HEK293T (cell line): ENCODE data around the gene MALSU1.

ENCODE experiments used
- CTCF ChIA-PET: fragments of 350-600 bp; formaldehyde crosslinking; extraction: SDS; loops from one replicate; lab custom pipeline; 2021; ENCODE audit warnings: antibody characterized with exemption, inconsistent platforms; lab: Yijun Ruan, JAX
- POLR2A ChIA-PET: fragments of 350-600 bp; formaldehyde crosslinking; extraction: SDS; loops from one replicate; lab custom pipeline; 2020; ENCODE audit warnings: antibody characterized with exemption, inconsistent platforms; lab: Yijun Ruan, JAX
- DNase-seq: peaks from one replicate; pipeline ENCODE4 v3.0.0; 2012; ENCODE audit warnings: mixed read lengths; ENCODE audit errors: extremely low spot score
- ARNT ChIP-seq: fragments of 450-650 bp; IDR thresholded peaks from 2 replicates; pipeline ENCODE4 v1.6.1; 2017; ENCODE audit warnings: mild to moderate bottlenecking
- BHLHE40 ChIP-seq: fragments of 450-650 bp; IDR thresholded peaks from 2 replicates; pipeline ENCODE4 v1.6.1; 2016; ENCODE audit warnings: mild to moderate bottlenecking, moderate library complexity, borderline replicate concordance
- CTBP1 ChIP-seq: fragments of 450-650 bp; IDR thresholded peaks from 2 replicates; pipeline ENCODE4 v1.6.1; 2016; ENCODE audit warnings: borderline replicate concordance
- ELF4 ChIP-seq: fragments of 450-650 bp; IDR thresholded peaks from 2 replicates; pipeline ENCODE4 v1.6.1; 2017; ENCODE audit warnings: antibody characterized with exemption
- FOXA1 ChIP-seq: fragments of 450-650 bp; IDR thresholded peaks from 2 replicates; pipeline ENCODE4 v1.6.1; 2016; ENCODE audit warnings: mild to moderate bottlenecking
- FOXK2 ChIP-seq: fragments of 450-650 bp; IDR thresholded peaks from 2 replicates; pipeline ENCODE4 v1.6.1; 2016; ENCODE audit warnings: mild to moderate bottlenecking
- FOXM1 ChIP-seq: fragments of 450-650 bp; IDR thresholded peaks from 2 replicates; pipeline ENCODE4 v1.6.1; 2017; ENCODE audit warnings: mild to moderate bottlenecking, borderline replicate concordance
- HDGF ChIP-seq: fragments of 450-650 bp; IDR thresholded peaks from 2 replicates; pipeline ENCODE4 v1.6.1; 2017; ENCODE audit warnings: antibody characterized with exemption, borderline replicate concordance
- L3MBTL2 ChIP-seq: fragments of 450-650 bp; conservative IDR thresholded peaks from 2 replicates; pipeline ENCODE4 v1.6.1; 2016; ENCODE audit warnings: mild to moderate bottlenecking
- LEF1 ChIP-seq: fragments of 450-650 bp; IDR thresholded peaks from 2 replicates; pipeline ENCODE4 v1.6.1; 2017; ENCODE audit warnings: mild to moderate bottlenecking, borderline replicate concordance
- NFRKB ChIP-seq: fragments of 450-650 bp; IDR thresholded peaks from 2 replicates; pipeline ENCODE4 v1.6.1; 2016; ENCODE audit warnings: mild to moderate bottlenecking, moderate library complexity
- SP1 ChIP-seq: fragments of 450-650 bp; IDR thresholded peaks from 2 replicates; pipeline ENCODE4 v1.6.1; 2017
- SUZ12 ChIP-seq: fragments of 450-650 bp; IDR thresholded peaks from 2 replicates; pipeline ENCODE4 v1.6.1; 2016; ENCODE audit warnings: mild to moderate bottlenecking
- TARDBP ChIP-seq: fragments of 450-650 bp; IDR thresholded peaks from 2 replicates; pipeline ENCODE4 v1.6.1; 2016
- ZNF384 ChIP-seq: fragments of 450-650 bp; IDR thresholded peaks from 2 replicates; pipeline ENCODE4 v1.6.1; 2016
- TF ChIP-seq, protein P1 (sequence below): fragments of 450-650 bp; IDR thresholded peaks from 2 replicates; pipeline ENCODE4 v1.6.1; 2016

The MALSU1 gene

DNA sequence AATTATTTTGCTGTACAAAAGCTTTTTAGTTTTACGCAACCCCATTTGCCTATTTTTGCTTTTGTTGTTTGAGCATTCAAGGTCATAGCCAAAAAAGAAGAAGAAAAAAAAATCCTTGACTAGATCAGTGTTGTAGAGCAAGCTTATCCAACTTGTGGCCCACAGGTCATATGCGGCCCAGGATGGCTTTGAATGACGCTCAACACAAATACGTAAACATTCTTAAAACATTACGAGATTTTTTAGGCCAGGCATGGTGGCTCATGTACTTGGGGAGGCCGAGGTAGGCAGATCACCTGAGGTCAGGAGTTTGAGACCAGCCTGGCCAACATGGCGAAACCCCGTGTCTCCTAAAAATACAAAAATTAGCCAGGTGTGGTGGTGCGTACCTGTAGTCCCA, 8.1 kb upstream of the MALSU1 start:
- POLR2A ChIA-PET, result no interaction called here
- TF ChIP-seq CTBP1 (no peak), FOXM1 (no peak), LEF1 (no peak), NFRKB (no peak), L3MBTL2 (no peak), SP1 (no peak), SUZ12 (no peak), ELF4 (no peak), FOXK2 (no peak), BHLHE40 (no peak), ARNT (no peak), HDGF (no peak), FOXA1 (no peak), TARDBP (no peak), ZNF384 (no peak)
- TF ChIP-seq, protein P1, sequence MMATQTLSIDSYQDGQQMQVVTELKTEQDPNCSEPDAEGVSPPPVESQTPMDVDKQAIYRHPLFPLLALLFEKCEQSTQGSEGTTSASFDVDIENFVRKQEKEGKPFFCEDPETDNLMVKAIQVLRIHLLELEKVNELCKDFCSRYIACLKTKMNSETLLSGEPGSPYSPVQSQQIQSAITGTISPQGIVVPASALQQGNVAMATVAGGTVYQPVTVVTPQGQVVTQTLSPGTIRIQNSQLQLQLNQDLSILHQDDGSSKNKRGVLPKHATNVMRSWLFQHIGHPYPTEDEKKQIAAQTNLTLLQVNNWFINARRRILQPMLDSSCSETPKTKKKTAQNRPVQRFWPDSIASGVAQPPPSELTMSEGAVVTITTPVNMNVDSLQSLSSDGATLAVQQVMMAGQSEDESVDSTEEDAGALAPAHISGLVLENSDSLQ, result no peak
- DNase-seq, result no peak
- CTCF ChIA-PET, result interaction anchor here (0.6 kb wide), 1 partner anchor 338 kb away, joined by 4 read pairs; no protein-coding TSS in a partner anchor

DNA sequence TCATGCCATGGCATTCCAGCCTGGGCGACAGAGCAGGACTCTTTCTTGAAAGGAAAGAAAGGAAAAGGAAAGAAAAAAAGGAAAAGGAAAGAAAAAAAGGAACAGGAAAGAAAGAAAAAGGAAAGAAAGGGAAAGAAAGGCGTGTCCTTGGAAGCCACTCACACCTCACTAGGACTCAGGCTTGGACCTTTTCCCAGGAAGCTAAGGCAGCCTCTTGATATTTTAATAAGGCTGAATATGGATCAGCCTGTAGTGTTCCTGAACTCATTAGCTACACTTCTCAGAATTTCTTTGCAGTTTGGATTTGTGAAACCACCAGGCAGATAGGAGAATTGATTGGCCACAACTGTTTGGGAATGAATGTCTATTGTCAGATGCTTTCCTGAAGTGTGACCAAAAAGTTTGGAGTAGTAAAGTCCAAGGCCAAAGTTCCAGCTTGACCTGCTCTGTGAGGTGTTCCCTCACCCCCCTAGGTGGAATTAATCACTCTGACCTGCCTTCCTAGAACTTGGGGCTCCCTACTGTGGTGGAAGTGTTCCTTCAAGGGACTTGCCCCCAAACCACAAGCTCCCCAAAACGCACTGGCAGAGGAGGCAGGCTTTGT, 7.1 kb upstream of the MALSU1 start:
- no peak for DNase-seq
- ChIA-PET POLR2A (no interaction called here), CTCF (interaction anchor here (0.6 kb wide), 1 partner anchor 339 kb away, joined by 4 read pairs; no protein-coding TSS in a partner anchor)
- TF ChIP-seq ELF4, result no peak
- TF ChIP-seq NFRKB, result no peak
- TF ChIP-seq L3MBTL2, result no peak
- TF ChIP-seq TARDBP, result no peak
- no peak for TF ChIP-seq SUZ12
- no peak for TF ChIP-seq FOXA1
- TF ChIP-seq ARNT, result no peak
- TF ChIP-seq ZNF384, result no peak
- TF ChIP-seq, protein P1, result no peak
- TF ChIP-seq FOXK2, result no peak
- TF ChIP-seq FOXM1, result no peak
- TF ChIP-seq CTBP1, result no peak

DNA sequence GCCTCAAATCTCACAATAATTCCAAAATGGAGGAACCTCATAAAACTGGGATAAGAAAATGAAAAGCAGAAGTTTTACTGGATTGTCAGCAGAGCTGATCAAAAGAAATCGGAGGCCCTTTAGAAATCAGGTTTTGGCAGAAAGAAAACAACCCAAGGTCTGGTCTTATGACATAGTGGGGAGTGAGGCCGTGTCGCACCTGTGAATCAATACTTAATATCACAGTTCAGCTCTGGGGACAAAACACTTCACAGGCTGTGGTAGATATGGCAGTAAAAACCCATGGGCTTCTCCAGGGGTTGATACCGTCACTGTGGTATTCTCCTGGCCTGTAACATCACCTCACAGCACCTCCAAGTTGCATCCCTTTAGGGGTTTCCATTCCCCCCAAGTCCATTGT, 6.5 kb upstream of the MALSU1 start:
- POLR2A ChIA-PET, result no interaction called here

DNA sequence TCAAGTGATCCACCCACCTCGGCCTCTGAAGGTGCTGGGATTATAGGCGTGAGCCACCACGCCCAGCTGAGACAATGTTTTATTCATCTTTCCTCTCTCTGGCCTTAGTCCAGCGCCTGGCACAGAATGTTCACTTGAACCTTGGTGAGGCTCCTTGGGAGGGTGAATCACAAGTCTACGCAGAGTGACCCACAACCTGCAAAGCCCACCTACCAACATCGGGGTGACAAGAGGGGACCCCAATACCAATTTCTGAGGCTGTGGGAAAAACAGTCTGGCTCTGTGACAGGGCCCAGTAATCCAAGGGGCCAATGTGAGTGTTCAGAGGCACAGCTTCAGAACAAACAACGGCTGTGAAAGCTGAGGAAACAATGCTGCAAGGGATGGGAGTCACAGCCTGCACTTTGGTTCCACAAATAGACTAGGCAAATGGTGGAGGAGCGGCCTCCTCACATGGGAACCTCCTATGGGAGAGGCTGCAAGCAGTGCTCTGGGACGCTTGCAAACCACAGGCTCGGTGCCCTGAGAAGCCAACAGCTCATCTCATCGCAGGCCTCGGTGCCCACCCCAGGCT, 5.6 kb upstream of the MALSU1 start:
- no peak for DNase-seq
- ChIA-PET CTCF (no interaction called here), POLR2A (no interaction called here)
- no peak for TF ChIP-seq FOXK2
- no peak for TF ChIP-seq TARDBP
- TF ChIP-seq FOXM1, result no peak
- TF ChIP-seq, protein P1, result no peak
- no peak for TF ChIP-seq ELF4
- no peak for TF ChIP-seq LEF1
- no peak for TF ChIP-seq NFRKB
- no peak for TF ChIP-seq L3MBTL2
- TF ChIP-seq ARNT, result no peak
- no peak for TF ChIP-seq FOXA1
- no peak for TF ChIP-seq ZNF384
- TF ChIP-seq CTBP1, result no peak
- no peak for TF ChIP-seq SUZ12
- no peak for TF ChIP-seq BHLHE40
- TF ChIP-seq SP1, result no peak
- no peak for TF ChIP-seq HDGF

More for the DNA sequence above, 6.5 kb upstream of the MALSU1 start:
- CTCF ChIA-PET, result no interaction called here
- no peak for DNase-seq
- TF ChIP-seq TARDBP, result no peak
- TF ChIP-seq, protein P1, result no peak

DNA sequence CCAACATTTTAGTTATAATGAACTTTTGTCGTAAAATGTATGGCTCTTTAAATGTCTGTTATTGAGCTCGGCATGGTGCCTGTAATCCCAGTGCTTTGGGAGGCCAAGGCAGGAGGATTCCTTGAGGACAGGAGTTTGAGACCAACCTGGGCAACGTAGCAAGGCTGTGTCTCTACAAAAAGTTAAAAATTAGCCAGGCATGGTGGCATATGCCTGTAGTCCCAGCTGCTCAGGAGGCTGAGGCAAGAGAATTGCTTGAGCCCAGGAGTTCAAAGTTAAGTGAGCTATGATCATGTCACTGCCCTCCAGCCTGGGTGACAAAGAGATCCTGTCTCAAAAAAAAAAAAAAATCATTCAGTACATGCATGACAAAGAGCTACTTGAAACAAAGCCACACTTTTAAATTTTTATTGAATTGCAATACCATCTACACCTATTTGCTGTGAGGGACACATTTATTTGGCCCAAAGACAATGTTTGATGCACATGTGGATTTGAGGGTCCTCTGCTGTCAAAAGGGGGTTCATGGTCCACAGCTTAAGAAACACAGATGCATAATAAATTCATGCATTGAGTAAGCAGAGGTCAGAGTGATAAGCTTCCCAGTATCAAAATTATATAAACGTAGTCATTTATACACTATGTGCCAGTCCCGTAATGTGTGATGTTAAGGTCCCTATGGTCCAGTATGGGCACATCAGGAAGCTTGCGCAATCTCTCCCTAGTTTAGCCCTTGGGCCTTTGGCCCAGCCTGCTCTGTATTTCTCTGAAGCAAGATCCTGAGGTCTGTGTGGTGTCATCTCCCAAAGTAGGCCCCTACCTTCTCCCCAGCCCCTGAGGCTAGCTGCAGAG, 4.4 kb upstream of the MALSU1 start:
- CTCF ChIA-PET, result interaction anchor here (1.3 kb wide), 1 partner anchor 22 kb away, joined by 5 read pairs; no protein-coding TSS in a partner anchor
- TF ChIP-seq ZNF384, result no peak
- TF ChIP-seq L3MBTL2, result no peak
- TF ChIP-seq BHLHE40, result no peak
- TF ChIP-seq HDGF, result no peak
- TF ChIP-seq ELF4, result no peak
- TF ChIP-seq ARNT, result no peak
- no peak for TF ChIP-seq FOXA1
- POLR2A ChIA-PET, result no interaction called here
- DNase-seq, result no peak
